Measurements from ENCODE around the gene MS4A7.

Gene MS4A7

DNA sequence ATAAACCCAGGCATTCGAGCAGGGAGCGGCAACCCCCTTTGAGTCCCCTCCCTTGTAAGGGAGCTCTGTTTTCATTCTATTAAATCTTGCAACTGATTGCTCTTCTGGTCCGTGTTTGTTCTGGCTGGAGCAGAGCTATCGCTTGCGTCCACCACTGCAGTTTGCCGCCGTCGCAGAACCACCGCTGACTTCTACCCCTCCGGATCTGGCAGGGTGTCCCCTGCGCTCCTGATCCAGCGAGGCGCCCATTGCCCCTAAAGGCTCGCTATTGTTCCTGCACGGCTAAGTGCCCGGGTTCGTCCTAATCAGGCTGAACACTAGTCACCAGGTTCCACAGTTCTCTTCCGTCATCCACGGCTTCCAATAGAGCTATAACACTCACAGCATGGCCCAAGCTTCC, 10.4 kb upstream of the MS4A7 start:
- Histone ChIP-seq H3K4me3 (ENCODE audit: low read depth in 1 of 5, low read length in 5 of 5) (no peak overlapping the region), H3K27ac (ENCODE audit: low read depth, low read length) (no peak overlapping the region), H3K4me1 (ENCODE audit: control insufficient read depth in 5 of 5, insufficient read depth in 5 of 5, low read length in 5 of 5) (peaks cover 0 to 12% (median 7%) of the 10 kb centered on the region in 5 donors), H3K9me3 (ENCODE audit: control insufficient read depth in 5 of 5, low read length in 5 of 5) (no peaks in the 10 kb centered on the region), H3K27me3 (ENCODE audit: control insufficient read depth in 5 of 5, insufficient read depth in 4 of 5, low read length in 5 of 5) (no peaks in the 10 kb centered on the region), H3K9ac (ENCODE audit: low read length in 5 of 5) (no peak overlapping the region), H3K36me3 (ENCODE audit: control insufficient read depth in 5 of 5, insufficient read depth in 5 of 5, low read length in 5 of 5) (no peaks in the 10 kb centered on the region)

- Histone ChIP-seq H3K9ac (ENCODE audit: low read length in 5 of 5) (no peak overlapping the region), H3K27ac (ENCODE audit: low read depth, low read length) (no peak overlapping the region), H3K36me3 (ENCODE audit: control insufficient read depth in 5 of 5, insufficient read depth in 5 of 5, low read length in 5 of 5) (no peaks in the 10 kb centered on the region), H3K4me3 (ENCODE audit: low read depth in 1 of 5, low read length in 5 of 5) (no peak overlapping the region), H3K27me3 (ENCODE audit: control insufficient read depth in 5 of 5, insufficient read depth in 4 of 5, low read length in 5 of 5) (no peaks in the 10 kb centered on the region), H3K4me1 (ENCODE audit: control insufficient read depth in 5 of 5, insufficient read depth in 5 of 5, low read length in 5 of 5) (peaks cover 0 to 3% (median 0%) of the 10 kb centered on the region in 5 donors), H3K9me3 (ENCODE audit: control insufficient read depth in 5 of 5, low read length in 5 of 5) (no peaks in the 10 kb centered on the region)
Observed at GRCh38 chr11:60370252-60370810, 8.0 kb upstream of the MS4A7 start.

DNA sequence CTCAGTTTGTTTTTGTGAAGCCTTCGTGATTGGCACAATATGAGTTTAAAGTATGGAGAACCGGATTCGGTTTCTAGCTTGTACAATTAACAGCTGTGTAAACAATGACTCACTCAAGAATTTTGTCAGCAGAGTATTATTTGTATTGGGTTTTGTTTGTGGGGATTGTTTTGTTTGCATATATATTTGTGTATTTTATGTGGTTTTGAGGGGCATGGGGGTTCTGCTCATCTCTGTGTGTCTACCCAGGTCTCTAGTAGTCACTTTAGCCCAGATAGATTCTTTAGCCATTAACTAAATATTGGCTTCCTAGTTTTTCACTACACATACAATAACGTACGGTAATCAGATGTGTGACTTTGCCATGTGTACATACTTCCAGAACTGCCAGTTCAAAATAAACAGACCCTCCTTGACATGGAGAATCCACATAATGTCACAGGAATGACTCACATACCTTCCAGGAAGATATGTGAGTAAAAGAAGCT, 7.5 kb upstream of the MS4A7 start:
- Histone ChIP-seq H3K9me3 (ENCODE audit: control insufficient read depth in 5 of 5, low read length in 5 of 5) (no peaks in the 10 kb centered on the region), H3K9ac (ENCODE audit: low read length in 5 of 5) (no peak overlapping the region), H3K4me3 (ENCODE audit: low read depth in 1 of 5, low read length in 5 of 5) (no peak overlapping the region), H3K27me3 (ENCODE audit: control insufficient read depth in 5 of 5, insufficient read depth in 4 of 5, low read length in 5 of 5) (no peaks in the 10 kb centered on the region), H3K4me1 (ENCODE audit: control insufficient read depth in 5 of 5, insufficient read depth in 5 of 5, low read length in 5 of 5) (peaks cover 0 to 3% (median 0%) of the 10 kb centered on the region in 5 donors), H3K27ac (ENCODE audit: low read depth, low read length) (no peak overlapping the region), H3K36me3 (ENCODE audit: control insufficient read depth in 5 of 5, insufficient read depth in 5 of 5, low read length in 5 of 5) (no peaks in the 10 kb centered on the region)

DNA sequence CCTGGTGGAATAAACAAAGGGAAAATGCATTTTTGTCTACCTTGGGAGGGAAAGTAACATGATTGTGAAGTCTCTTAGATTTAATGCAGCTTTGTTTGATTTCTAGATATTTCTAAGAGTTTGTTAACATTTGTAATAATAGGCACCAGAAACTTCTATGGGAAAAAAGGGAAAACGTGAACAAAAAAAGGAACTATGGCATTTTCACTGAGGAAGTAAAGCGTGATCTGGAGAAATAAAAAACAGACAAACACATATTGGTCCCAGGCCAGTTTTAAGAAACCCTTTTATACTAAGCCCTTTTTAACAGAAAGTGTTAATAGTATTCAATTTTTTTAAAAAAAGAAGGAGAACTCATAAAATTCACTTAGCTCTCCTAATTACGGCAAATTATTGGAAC, 6.9 kb upstream of the MS4A7 start:
- no peak overlapping the region for H3K27ac ChIP-seq (ENCODE audit: low read depth, low read length)
- H3K4me3 ChIP-seq (ENCODE audit: low read depth in 1 of 5, low read length in 5 of 5) = no peak overlapping the region
- no peaks in the 10 kb centered on the region for H3K9me3 ChIP-seq (ENCODE audit: control insufficient read depth in 5 of 5, low read length in 5 of 5)
- no peak overlapping the region for H3K9ac ChIP-seq (ENCODE audit: low read length in 5 of 5)
- no peaks in the 10 kb centered on the region for H3K36me3 ChIP-seq (ENCODE audit: control insufficient read depth in 5 of 5, insufficient read depth in 5 of 5, low read length in 5 of 5)
- H3K4me1 ChIP-seq (ENCODE audit: control insufficient read depth in 5 of 5, insufficient read depth in 5 of 5, low read length in 5 of 5) = peaks cover 0 to 6% (median 0%) of the 10 kb centered on the region in 5 donors
- H3K27me3 ChIP-seq (ENCODE audit: control insufficient read depth in 5 of 5, insufficient read depth in 4 of 5, low read length in 5 of 5) = no peaks in the 10 kb centered on the region

DNA sequence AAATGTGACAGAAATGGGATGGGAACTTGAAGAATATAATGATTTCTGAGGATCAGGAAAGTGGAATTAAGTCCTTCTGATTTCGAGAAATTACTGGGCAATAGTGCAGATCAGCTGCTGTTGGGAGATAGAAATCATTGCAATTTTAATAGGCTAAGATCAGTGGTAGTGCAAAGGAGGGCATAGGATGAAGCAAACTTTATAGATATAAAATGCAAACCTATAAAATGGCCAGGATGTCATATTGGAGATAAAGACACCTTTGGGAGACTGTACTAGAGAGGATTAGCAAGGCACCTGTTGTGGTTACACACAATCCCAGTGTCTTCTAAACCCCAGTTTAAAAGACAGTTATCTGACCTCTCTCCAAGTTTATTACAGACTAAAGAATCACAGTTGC, 6.5 kb upstream of the MS4A7 start:
- Histone ChIP-seq H3K4me3 (ENCODE audit: low read depth in 1 of 5, low read length in 5 of 5) (no peak overlapping the region), H3K27ac (ENCODE audit: low read depth, low read length) (no peak overlapping the region), H3K9me3 (ENCODE audit: control insufficient read depth in 5 of 5, low read length in 5 of 5) (no peaks in the 10 kb centered on the region), H3K36me3 (ENCODE audit: control insufficient read depth in 5 of 5, insufficient read depth in 5 of 5, low read length in 5 of 5) (no peaks in the 10 kb centered on the region), H3K9ac (ENCODE audit: low read length in 5 of 5) (no peak overlapping the region), H3K4me1 (ENCODE audit: control insufficient read depth in 5 of 5, insufficient read depth in 5 of 5, low read length in 5 of 5) (peaks cover 0 to 6% (median 0%) of the 10 kb centered on the region in 5 donors), H3K27me3 (ENCODE audit: control insufficient read depth in 5 of 5, insufficient read depth in 4 of 5, low read length in 5 of 5) (no peaks in the 10 kb centered on the region)

GRCh38 chr11:60372767-60373166, 5.6 kb upstream of the MS4A7 start:
- Histone ChIP-seq H3K27me3 (ENCODE audit: control insufficient read depth in 5 of 5, insufficient read depth in 4 of 5, low read length in 5 of 5) (no peaks in the 10 kb centered on the region), H3K4me1 (ENCODE audit: control insufficient read depth in 5 of 5, insufficient read depth in 5 of 5, low read length in 5 of 5) (peaks cover 0 to 10% (median 0%) of the 10 kb centered on the region in 5 donors), H3K9me3 (ENCODE audit: control insufficient read depth in 5 of 5, low read length in 5 of 5) (no peaks in the 10 kb centered on the region), H3K4me3 (ENCODE audit: low read depth in 1 of 5, low read length in 5 of 5) (no peak overlapping the region), H3K27ac (ENCODE audit: low read depth, low read length) (no peak overlapping the region), H3K36me3 (ENCODE audit: control insufficient read depth in 5 of 5, insufficient read depth in 5 of 5, low read length in 5 of 5) (no peaks in the 10 kb centered on the region), H3K9ac (ENCODE audit: low read length in 5 of 5) (no peak overlapping the region)

DNA sequence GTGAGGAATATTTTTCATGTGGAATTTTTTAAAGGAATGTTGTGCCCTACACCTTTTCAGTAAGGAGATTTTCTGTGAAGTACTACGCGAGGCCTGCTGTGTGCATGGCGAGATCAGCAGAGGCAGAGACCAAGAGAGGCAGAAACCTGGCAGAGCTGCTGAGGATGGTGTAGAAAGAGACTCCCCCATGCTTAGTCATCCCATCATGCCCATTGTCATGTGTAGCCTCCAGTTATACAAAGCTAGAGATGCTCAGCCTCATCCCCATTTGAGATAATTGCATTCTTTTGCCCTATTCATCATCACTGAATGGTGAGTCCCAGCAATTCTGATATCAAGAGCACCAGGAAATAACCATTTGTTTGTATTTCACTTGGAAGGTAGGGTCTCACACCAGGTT, 3.0 kb upstream of the MS4A7 start:
- Histone ChIP-seq H3K4me3 (ENCODE audit: low read depth in 1 of 5, low read length in 5 of 5) (no peak overlapping the region), H3K9me3 (ENCODE audit: control insufficient read depth in 5 of 5, low read length in 5 of 5) (no peaks in the 10 kb centered on the region), H3K27ac (ENCODE audit: low read depth, low read length) (no peak overlapping the region), H3K36me3 (ENCODE audit: control insufficient read depth in 5 of 5, insufficient read depth in 5 of 5, low read length in 5 of 5) (no peaks in the 10 kb centered on the region), H3K4me1 (ENCODE audit: control insufficient read depth in 5 of 5, insufficient read depth in 5 of 5, low read length in 5 of 5) (peaks cover 0 to 10% (median 0%) of the 10 kb centered on the region in 5 donors), H3K27me3 (ENCODE audit: control insufficient read depth in 5 of 5, insufficient read depth in 4 of 5, low read length in 5 of 5) (no peaks in the 10 kb centered on the region), H3K9ac (ENCODE audit: low read length in 5 of 5) (no peak overlapping the region)

GRCh38 chr11:60376601-60377000, 1.7 kb upstream of the MS4A7 start:
- Histone ChIP-seq H3K9me3 (ENCODE audit: control insufficient read depth in 5 of 5, low read length in 5 of 5) (no peaks in the 10 kb centered on the region), H3K36me3 (ENCODE audit: control insufficient read depth in 5 of 5, insufficient read depth in 5 of 5, low read length in 5 of 5) (no peaks in the 10 kb centered on the region), H3K27me3 (ENCODE audit: control insufficient read depth in 5 of 5, insufficient read depth in 4 of 5, low read length in 5 of 5) (no peaks in the 10 kb centered on the region), H3K27ac (ENCODE audit: low read depth, low read length) (no peak overlapping the region), H3K4me3 (ENCODE audit: low read depth in 1 of 5, low read length in 5 of 5) (no peak overlapping the region), H3K4me1 (ENCODE audit: control insufficient read depth in 5 of 5, insufficient read depth in 5 of 5, low read length in 5 of 5) (peaks cover 0 to 10% (median 0%) of the 10 kb centered on the region in 5 donors), H3K9ac (ENCODE audit: low read length in 5 of 5) (no peak overlapping the region)

GRCh38 chr11:60377401-60378136, 763 bp upstream of the MS4A7 start:
- Histone ChIP-seq H3K4me1 (ENCODE audit: control insufficient read depth in 5 of 5, insufficient read depth in 5 of 5, low read length in 5 of 5) (peaks cover 0 to 6% (median 0%) of the 10 kb centered on the region in 5 donors), H3K27ac (ENCODE audit: low read depth, low read length) (peak overlapping the region; percentile 14), H3K27me3 (ENCODE audit: control insufficient read depth in 5 of 5, insufficient read depth in 4 of 5, low read length in 5 of 5) (no peaks in the 10 kb centered on the region), H3K9ac (ENCODE audit: low read length in 5 of 5) (peak overlapping the region in 1 of 5 donors; percentile 2), H3K4me3 (ENCODE audit: low read depth in 1 of 5, low read length in 5 of 5) (no peak overlapping the region), H3K36me3 (ENCODE audit: control insufficient read depth in 5 of 5, insufficient read depth in 5 of 5, low read length in 5 of 5) (no peaks in the 10 kb centered on the region), H3K9me3 (ENCODE audit: control insufficient read depth in 5 of 5, low read length in 5 of 5) (no peaks in the 10 kb centered on the region)

DNA sequence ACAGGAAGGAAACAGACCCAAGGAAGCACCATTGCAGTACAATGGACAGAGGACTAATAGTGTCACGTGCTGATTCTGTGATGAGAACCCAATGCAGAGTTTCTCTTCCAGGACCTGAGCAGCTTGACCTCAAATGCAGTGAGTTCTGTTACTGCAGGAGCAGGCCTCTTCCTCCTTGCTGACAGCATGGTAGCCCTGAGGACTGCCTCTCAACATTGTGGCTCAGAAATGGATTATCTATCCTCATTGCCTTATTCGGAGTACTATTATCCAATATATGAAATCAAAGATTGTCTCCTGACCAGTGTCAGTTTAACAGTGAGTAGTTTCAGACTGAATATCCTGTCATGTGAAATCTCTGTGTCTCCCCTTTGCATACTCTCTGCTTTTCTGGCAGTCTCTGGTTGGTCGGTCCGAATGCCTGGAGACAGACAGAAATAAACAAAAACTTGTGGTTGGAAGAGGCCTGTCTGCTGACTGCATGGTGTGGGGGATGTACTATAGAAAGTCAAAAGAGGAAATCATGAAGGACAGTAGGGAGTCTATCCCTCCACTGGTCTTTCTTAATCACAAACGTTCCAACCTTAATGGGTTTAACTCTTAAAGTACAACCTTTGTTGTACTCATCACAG, 11.1 kb downstream of the MS4A7 start:
- peaks cover 0 to 23% (median 0%) of the 10 kb centered on the region in 5 donors for H3K36me3 ChIP-seq (ENCODE audit: control insufficient read depth in 5 of 5, insufficient read depth in 5 of 5, low read length in 5 of 5)
- no peaks in the 10 kb centered on the region for H3K27me3 ChIP-seq (ENCODE audit: control insufficient read depth in 5 of 5, insufficient read depth in 4 of 5, low read length in 5 of 5)
- H3K27ac ChIP-seq (ENCODE audit: low read depth, low read length) = no peak overlapping the region
- no peak overlapping the region for H3K9ac ChIP-seq (ENCODE audit: low read length in 5 of 5)
- H3K9me3 ChIP-seq (ENCODE audit: control insufficient read depth in 5 of 5, low read length in 5 of 5) = no peaks in the 10 kb centered on the region
- peaks cover 0 to 11% (median 5%) of the 10 kb centered on the region in 5 donors for H3K4me1 ChIP-seq (ENCODE audit: control insufficient read depth in 5 of 5, insufficient read depth in 5 of 5, low read length in 5 of 5)
- no peak overlapping the region for H3K4me3 ChIP-seq (ENCODE audit: low read depth in 1 of 5, low read length in 5 of 5)

Measured in subcutaneous abdominal adipose tissue (tissue), 5 donors.